HG03103 (cell line): ENCODE data around the gene HDAC5.

Experiments used
- ATAC-seq: cut with Tn5 transposase; IDR thresholded peaks from one replicate; pipeline ENCODE4 v1.9.1; 2021; ENCODE audit warnings: low read depth; ENCODE audit not compliant: unreplicated experiment

Gene HDAC5

GRCh38 chr17:44091200-44091997, 32.0 kb downstream of the HDAC5 start:
- no peak for ATAC-seq

DNA sequence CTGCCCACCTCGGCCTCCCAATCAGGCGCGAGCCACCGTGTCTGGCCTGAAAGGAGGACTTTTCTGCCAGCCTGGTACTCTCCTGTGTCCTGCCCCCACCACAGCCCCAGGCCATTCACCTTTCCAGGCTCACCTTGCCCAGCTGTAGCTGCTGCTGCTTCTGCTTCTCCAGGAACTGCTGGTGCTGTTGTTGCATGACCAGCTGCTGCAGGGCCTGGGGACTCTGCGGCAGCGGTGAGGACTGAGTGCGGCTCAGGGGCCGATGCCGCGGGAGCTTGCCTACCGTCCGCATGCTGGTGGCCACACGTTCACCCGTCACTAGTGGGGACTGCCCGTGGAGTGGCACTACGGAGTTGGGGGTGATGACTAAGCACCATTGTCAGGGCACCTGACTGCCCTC, 35.2 kb downstream of the HDAC5 start:
- ATAC-seq, result no peak

DNA sequence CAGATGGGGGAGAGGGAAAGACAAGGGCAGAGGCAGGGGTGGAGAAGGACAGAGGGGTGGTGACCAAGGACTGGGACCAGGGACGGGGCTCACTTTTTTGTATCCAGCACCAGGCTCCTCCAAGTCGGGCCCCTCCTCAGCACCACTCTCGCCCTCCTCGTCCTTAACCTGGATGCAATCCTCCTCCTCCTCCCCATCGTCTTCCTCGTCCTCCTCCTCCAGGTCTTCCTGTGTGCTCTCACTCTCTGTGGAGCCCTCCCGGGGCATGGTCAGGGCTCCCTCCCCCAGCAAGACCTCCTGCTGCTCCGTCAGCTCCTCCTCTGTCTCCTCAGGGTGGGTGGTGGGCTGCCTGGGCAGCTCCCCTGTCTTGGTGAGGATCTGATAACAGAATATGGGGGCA, 36.1 kb downstream of the HDAC5 start:
- ATAC-seq, result no peak

DNA sequence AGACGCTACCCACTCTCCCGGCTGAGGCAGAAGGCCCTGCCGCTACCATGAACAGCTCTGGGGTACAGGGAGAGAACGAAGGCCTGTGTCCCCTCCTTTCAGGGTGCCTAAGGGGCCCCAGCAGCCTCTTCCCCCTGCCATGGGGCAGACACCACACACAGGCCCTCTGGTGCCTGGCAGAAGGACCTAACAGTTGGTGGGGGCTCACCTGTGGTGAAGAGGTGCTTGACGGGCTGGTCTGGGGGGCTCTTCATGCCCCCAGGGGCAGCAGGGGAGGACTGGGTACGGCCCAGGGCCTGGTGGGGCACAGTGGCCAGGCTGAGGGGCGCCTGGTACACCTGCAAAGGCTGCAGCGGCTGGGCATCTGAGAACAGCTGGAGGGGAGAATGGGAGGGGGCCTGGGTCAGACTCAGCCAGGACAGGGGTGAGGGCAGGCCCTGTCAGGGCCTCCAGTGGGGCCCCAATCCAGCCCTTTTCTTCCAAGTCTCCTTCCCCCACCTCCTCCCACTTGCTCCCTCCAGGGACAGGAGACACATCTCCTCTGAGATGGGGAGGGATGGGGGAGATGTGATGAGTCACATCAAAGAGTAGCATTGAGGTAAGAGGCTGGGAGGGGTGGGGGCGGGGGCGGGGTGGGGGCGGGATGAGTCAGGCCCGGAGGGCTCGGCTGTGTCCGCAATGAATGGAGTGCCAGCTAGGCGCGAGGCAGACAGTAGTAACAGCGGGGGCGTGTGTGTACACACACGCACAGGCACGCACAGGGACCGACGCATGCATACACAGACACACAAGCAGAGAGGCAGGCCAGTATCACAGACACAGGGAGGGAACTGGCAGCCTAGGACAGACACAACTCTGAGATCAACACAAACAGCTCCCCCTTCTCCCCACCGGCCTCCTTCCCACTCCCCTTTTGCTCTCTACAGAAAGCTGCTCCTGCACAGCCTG, 36.8 kb downstream of the HDAC5 start:
- ATAC-seq, result no peak

DNA sequence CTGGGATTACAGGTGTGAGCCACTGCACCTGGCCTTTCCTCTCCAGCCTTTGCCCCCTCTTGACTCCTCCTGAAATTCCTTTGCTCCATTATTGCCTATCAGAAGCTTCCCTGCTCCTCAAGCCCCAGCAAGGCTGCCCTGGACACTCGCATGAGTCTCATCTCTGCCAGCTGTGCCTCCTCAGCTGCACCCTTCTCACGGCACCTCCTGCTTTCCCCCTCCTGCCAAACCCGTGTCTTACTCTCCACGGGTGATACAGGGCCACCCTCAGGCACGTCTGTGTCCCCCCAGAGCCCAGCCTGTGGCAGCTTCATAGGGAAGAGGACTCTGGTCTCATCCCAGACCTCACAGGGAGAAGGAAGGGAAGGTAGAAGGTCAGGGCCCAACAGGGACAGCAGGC, 37.5 kb downstream of the HDAC5 start:
- no peak for ATAC-seq

- ATAC-seq, result no peak
These were observed 38.5 kb downstream of the HDAC5 start for GRCh38 chr17:44084921-44085320.

- no peak for ATAC-seq
These were observed 39.3 kb downstream of the HDAC5 start for GRCh38 chr17:44084131-44084538.

DNA sequence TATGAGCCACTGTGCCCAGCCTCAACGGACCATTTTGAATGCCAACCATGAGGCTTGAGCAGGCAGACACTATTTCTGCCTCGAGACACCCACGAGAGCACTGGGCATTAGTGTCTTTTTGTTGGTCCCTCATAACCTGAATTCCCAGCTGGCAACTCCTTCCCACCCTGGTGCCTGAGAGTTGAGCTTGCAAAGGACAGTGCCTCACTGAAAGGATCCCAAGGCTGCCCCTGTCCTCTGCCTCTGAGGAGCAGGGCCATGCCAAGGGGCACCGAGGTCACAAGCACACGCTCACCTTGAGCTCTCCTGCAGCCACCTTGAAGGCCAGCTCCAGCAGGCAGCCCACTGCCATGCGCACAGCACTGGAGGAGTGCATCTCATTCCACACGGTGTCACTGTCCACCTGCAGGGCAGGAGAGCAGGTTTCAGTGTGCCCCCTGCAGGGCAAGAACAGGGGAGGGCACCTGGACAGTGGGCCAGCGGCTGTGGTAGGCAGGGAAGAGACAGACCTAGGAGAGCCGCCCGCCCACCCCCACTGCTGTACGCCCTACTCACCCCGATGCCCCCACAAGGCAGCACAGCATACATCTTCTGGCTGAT, 40.1 kb downstream of the HDAC5 start:
- ATAC-seq, result no peak

DNA sequence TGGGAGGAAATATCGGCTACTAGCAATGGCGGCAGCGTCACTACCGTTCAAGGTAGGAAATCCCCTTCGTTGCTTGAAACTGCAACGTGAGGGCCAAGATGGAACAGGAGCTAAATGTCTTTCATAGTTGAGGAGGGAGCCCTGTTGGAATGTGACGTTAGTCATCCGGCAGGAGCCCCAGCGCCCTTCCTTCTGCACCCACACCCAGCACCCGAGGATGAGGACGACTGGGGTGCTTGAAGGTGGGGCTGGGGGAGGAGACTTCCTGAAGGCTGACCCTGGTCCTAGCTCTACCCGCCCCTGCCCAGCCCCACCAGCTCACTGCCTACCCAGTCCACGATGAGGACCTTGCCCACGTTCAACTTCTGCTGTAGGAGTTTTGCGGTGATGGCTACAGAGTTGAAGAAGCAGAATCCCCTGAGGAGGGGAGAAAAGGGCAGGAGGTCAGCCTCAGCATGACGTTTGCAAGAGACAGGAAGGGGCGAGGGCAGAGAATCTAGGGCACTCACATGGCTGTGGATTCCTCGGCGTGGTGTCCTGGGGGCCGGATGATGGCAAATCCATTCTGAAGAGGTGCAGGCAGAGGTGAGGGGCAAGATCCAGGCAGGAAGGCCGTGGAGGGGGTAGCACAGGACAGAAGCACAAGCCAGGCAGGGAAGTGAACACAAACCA, 41.0 kb downstream of the HDAC5 start:
- no peak for ATAC-seq

GRCh38 chr17:44081681-44082080, 41.8 kb downstream of the HDAC5 start:
- no peak for ATAC-seq

DNA sequence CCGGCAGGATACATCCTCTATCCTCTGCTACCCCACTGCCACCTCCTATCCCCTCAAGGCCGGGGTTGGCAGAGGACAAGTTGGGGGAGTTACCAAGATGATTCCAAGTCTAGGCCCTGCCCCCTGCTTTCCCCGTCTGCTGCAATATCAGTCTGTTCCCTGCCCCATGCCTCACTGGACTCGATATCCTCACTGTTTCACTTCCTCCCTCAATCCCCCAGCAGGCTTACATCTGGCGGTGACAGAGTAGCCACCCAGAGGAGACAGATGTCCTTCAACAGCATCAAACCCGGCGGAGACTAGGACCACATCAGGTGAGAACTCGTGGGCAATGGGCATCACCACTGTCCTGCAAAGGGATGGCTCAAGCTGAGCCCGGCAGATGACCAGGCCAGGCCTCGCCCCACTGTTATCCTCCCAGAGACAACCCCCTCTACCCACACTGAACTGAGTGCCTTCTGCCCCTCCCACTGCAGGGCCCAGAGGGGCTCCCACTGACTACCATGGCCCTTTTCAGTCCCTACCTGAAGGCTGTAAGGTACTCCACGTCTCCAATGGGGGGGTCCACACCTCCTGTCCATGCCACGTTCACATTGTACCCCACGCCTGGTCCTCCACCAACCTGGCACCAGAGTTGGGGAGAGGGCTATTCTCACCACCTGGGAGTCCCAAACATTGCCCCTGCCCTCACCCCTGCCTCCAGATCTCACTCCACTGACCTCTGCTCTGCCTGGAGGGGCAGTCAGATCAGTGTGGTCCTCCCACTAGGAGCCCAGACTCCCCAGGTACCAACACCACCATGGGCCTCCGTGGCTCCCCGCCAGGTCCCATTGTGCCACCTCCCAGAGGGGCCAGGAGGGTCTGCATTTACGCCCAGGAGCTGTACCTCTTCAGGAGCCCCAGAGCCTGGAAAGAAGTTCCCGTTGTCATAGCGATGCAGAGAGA, 43.3 kb downstream of the HDAC5 start:
- ATAC-seq, result no peak

- no peak for ATAC-seq
These were observed 45.0 kb downstream of the HDAC5 start for GRCh38 chr17:44078412-44078811.

- no peak for ATAC-seq
These were observed 45.9 kb downstream of the HDAC5 start for GRCh38 chr17:44077595-44077909.

DNA sequence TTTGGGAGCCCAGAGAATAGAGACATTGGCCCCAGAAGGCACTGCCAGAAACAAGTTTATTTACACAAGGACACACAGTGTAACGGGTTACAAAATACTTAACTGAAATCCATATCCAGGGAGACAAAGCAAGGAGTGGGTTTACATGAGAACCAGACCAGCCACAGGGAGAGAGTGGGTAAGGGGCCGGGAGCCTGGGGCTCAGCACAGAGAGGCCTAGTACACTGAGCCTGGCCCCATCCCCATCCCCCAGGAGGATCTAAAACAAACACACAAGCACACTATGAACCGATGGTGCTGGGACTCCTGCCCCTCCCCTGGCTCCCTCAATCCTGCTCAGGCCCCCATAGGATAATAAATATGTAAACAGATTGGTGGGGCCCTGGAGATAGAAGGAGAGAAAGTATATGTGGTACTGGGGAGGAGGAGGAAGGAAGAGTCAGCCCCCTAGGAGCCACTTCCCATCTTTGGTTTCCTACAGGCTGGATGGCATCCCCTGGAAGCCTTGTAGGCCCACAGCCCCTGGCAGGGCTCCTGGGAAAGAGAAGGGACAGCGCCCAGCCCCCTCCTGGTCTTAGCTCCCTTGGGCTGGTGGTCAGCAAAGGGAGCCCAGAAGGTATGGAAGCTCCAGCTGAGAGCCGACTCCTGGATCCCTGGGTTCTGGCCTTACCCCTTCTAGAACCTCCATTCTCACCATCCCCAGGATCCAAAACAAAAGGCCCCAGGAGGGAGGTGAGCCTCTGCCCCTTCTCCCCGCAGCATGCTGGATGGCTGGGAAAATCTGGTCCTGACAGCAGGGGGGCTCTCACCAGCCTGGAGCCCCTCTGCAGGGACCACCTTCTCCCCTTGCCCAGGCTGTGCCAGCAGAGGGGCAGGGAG, 46.5 kb downstream of the HDAC5 start:
- no peak for ATAC-seq

DNA sequence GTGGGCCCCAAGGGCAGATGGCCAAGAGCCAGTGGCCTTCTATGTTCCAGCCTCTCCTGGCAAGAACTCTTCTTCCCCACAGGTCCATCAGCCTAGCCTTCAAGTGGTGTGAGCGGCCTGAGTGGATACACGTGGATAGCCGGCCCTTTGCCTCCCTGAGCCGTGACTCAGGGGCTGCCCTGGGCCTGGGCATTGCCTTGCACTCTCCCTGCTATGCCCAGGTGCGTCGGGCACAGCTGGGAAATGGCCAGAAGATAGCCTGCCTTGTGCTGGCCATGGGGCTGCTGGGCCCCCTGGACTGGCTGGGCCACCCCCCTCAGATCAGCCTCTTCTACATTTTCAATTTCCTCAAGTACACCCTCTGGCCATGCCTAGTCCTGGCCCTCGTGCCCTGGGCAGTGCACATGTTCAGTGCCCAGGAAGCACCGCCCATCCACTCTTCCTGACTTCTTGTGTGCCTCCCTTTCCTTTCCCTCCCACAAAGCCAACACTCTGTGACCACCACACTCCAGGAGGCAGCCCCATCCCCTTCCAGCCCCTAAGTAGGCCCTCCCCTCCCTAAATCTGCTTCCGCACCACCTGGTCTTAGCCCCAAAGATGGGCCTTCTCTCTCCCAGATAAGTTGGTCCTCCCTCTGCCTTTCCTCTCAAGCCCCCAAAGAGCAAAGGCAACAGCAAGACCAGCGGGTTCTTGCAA, 47.7 kb downstream of the HDAC5 start:
- no peak for ATAC-seq

DNA sequence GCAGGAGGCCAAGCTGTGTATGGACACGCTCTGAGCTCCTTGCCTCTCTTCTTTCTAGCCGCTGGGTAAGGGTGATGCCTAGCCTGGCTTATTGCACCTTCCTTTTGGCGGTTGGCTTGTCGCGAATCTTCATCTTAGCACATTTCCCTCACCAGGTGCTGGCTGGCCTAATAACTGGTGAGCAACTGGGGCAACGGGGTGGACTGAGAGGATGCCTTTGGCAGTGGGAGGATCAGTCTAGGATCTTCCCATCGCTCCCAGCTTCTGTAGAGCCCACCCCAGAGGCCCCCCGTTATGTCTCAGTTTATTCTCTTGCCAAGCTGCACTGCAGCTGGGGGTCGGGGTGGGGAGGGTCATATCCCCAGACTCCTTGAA, 48.5 kb downstream of the HDAC5 start:
- no peak for ATAC-seq

DNA sequence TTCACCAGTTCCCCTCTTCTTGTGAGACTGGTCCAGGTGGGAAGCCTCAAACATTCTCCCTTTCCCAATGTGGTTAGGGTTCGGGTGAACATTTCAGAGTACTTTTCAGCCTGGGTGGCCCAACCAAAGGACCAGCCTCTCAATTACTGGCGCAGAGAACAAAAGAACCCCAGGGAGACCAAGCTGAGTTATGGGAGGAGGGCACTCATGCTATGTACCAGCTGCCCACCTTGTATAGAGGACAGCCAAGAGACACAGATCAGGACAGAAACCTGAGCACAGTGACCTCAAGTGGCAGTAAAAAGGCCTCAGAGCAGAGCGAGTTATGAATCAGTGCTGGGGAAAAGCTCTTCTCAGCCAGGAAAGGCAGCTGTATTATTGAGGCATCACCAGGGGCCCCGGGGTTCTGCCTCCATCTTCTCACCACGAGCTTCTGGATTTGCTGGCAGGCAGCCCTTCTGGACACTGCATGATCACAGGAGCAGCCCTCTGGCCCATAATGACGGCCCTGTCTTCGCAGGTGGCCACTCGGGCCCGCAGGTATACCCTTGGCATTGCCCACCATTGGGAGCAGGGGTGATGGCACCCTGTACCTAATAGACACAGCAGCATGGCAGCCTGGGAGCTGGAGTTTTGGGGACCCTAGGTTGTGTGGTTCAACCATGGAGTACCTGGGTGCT, 49.1 kb downstream of the HDAC5 start:
- ATAC-seq, result no peak

DNA sequence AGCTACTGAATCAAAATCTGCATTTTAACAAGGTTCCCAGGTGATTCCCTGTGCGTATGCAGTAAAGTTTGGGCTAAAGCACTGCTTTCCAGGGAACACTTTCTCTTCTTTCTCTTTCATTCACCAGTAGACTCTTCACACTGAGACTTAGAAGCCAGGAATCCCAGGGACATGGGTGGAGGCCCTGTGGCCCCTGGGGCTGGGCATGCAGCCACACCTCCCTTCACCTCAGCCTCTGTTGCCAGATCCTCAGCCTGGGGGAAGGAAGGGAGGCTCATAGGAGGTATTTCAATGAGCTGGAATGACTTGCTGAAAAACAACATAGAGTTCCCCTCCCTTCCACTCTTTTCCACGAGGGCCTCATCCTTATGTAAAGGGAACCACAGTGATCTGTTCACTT, 51.7 kb downstream of the HDAC5 start:
- ATAC-seq, result no peak
